IMR-90 (cell line): Measurements from ENCODE around the gene HSFX1. TPM values are rescaled to one million over a fixed set of nuclear protein-coding genes. Genes with fewer than 3 reads are reported as not detected.

Source experiments
- ATAC-seq: fragments of 200-7000 bp; cut with Tn5 transposase; 2 replicates; pipeline ENCODE4 v1.9.1; 2020; ENCODE audit warnings: low read depth, mild to moderate bottlenecking, moderate library complexity
- BruUV-seq: library from RNA; stranded (reverse); fragments of 400-500 nt; replicated peaks from 2 replicates; lab custom pipeline; 2021; lab: Mats Ljungman, UMichigan
- CTCF ChIA-PET: fragments of 300-600 bp; formaldehyde crosslinking; extraction: SDS; loops from one replicate; lab custom pipeline; 2021; ENCODE audit warnings: antibody characterized with exemption; lab: Yijun Ruan, JAX
- POLR2A ChIA-PET: fragments of 300-600 bp; sonication (Branson Sonifier 250); formaldehyde crosslinking; loops from one replicate; lab custom pipeline; 2022; ENCODE audit warnings: antibody characterized with exemption; ENCODE audit not compliant: unreplicated experiment; lab: Charles Lee
- DNase-seq: peaks from one replicate; pipeline ENCODE4 v3.0.0; 2013
- H2AFZ ChIP-seq: replicated peaks from 2 replicates; pipeline ENCODE3; 2013; ENCODE audit warnings: low read length, mild to moderate bottlenecking; ENCODE audit not compliant: poor library complexity
- H2AK5ac ChIP-seq: 2 replicates; pipeline ENCODE4 v1.6.1; 2013; ENCODE audit warnings: low read depth, low read length, inconsistent platforms
- H2AK9ac ChIP-seq: replicated peaks from 2 replicates; pipeline ENCODE3; 2013; ENCODE audit warnings: mild to moderate bottlenecking, low read depth, low read length, moderate library complexity; ENCODE audit not compliant: poor library complexity
- H2BK120ac ChIP-seq: 2 replicates; pipeline ENCODE4 v1.6.1; 2013; ENCODE audit warnings: low read depth, low read length, inconsistent platforms
- H2BK15ac ChIP-seq: 3 replicates; pipeline ENCODE4 v1.6.1; 2013; ENCODE audit warnings: low read depth, low read length, inconsistent platforms
- H2BK20ac ChIP-seq: 2 replicates; pipeline ENCODE4 v1.6.1; 2013; ENCODE audit warnings: low read depth, mild to moderate bottlenecking, inconsistent platforms, low read length, moderate library complexity
- H2BK5ac ChIP-seq: 2 replicates; pipeline ENCODE4 v1.6.1; 2013; ENCODE audit warnings: mild to moderate bottlenecking, low read depth, low read length, inconsistent platforms; ENCODE audit not compliant: poor library complexity, severe bottlenecking
- H3K14ac ChIP-seq: replicated peaks from 2 replicates; pipeline ENCODE4 v1.6.1; 2013; ENCODE audit warnings: low read depth, low read length, inconsistent platforms
- H3K18ac ChIP-seq: 2 replicates; pipeline ENCODE4 v1.6.1; 2013; ENCODE audit warnings: low read depth, low read length, control low read depth
- H3K23ac ChIP-seq: 2 replicates; pipeline ENCODE4 v1.6.1; 2013; ENCODE audit warnings: low read depth, low read length, inconsistent platforms
- H3K27ac ChIP-seq: 2 replicates; pipeline ENCODE4 v1.5.1; 2013; ENCODE audit warnings: mild to moderate bottlenecking, control low read depth, low read length; ENCODE audit not compliant: insufficient read depth
- H3K27me3 ChIP-seq: 2 replicates; pipeline ENCODE4 v1.6.1; 2013; ENCODE audit warnings: low read length; ENCODE audit not compliant: control insufficient read depth, insufficient read depth
- H3K36me3 ChIP-seq: 2 replicates; pipeline ENCODE4 v1.6.1; 2013; ENCODE audit warnings: low read length, mixed read lengths; ENCODE audit not compliant: control insufficient read depth, insufficient read depth
- H3K4ac ChIP-seq: 2 replicates; pipeline ENCODE4 v1.6.1; 2013; ENCODE audit warnings: low read depth, low read length, inconsistent platforms
- H3K4me1 ChIP-seq: 2 replicates; pipeline ENCODE4 v1.6.1; 2013; ENCODE audit warnings: low read length, mixed read lengths; ENCODE audit not compliant: control insufficient read depth, insufficient read depth
- H3K4me2 ChIP-seq: 2 replicates; pipeline ENCODE4 v1.6.1; 2013; ENCODE audit warnings: low read depth, mild to moderate bottlenecking, control low read depth, low read length, moderate library complexity
- H3K4me3 ChIP-seq: 2 replicates; pipeline ENCODE4 v1.5.1; 2013; ENCODE audit warnings: low read depth, mild to moderate bottlenecking, control low read depth, low read length, moderate library complexity; ENCODE audit not compliant: insufficient read depth
- H3K56ac ChIP-seq: 2 replicates; pipeline ENCODE4 v1.6.1; 2013; ENCODE audit warnings: low read length, inconsistent platforms; ENCODE audit not compliant: insufficient read depth; ENCODE audit errors: extremely low read depth
- H3K79me1 ChIP-seq, 2 experiments: 2 replicates each; pipeline ENCODE4 v1.6.1; 2013; ENCODE audit warnings: low read length in 2 of 2, inconsistent platforms in 1 of 2, low read depth in 1 of 2
- H3K9ac ChIP-seq: 2 replicates; pipeline ENCODE4 v1.6.1; 2013; ENCODE audit warnings: low read depth, low read length, control low read depth
- H3K9me1 ChIP-seq: 2 replicates; pipeline ENCODE4 v1.6.1; 2013; ENCODE audit warnings: low read length, inconsistent platforms; ENCODE audit not compliant: insufficient read depth
- H3K9me3 ChIP-seq: 2 replicates; pipeline ENCODE4 v1.6.1; 2013; ENCODE audit warnings: low read length; ENCODE audit not compliant: control insufficient read depth, insufficient read depth
- H4K20me1 ChIP-seq: 2 replicates; pipeline ENCODE4 v1.6.1; 2013; ENCODE audit warnings: low read length, inconsistent platforms; ENCODE audit not compliant: insufficient read depth
- H4K5ac ChIP-seq: 2 replicates; pipeline ENCODE4 v1.6.1; 2013; ENCODE audit warnings: mild to moderate bottlenecking, low read depth, low read length, control low read depth
- H4K8ac ChIP-seq, 2 experiments: 2 replicates each; pipeline ENCODE4 v1.6.1; 2013; ENCODE audit warnings: low read depth in 2 of 2, low read length in 2 of 2, control low read depth in 1 of 2, inconsistent platforms in 1 of 2
- H4K91ac ChIP-seq: 2 replicates; pipeline ENCODE4 v1.6.1; 2013; ENCODE audit warnings: low read depth, low read length, inconsistent platforms; ENCODE audit not compliant: insufficient read depth
- BHLHE40 ChIP-seq: fragments of 150-350 bp; IDR thresholded peaks from 2 replicates; pipeline ENCODE4 v1.6.1; 2016; ENCODE audit warnings: mild to moderate bottlenecking, low read depth, low read length
- CEBPB ChIP-seq: IDR thresholded peaks from 2 replicates; pipeline ENCODE4 v1.6.1; 2012; ENCODE audit warnings: low read depth, low read length, improper control_type of control experiment
- CHD1 ChIP-seq: IDR thresholded peaks from 2 replicates; pipeline ENCODE4 v1.6.1; 2012; ENCODE audit warnings: low read depth, low read length, improper control_type of control experiment
- CTCF ChIP-seq: conservative IDR thresholded peaks from 2 replicates; pipeline ENCODE4 v1.5.1; 2012; ENCODE audit warnings: mild to moderate bottlenecking, low read depth, low read length, improper control_type of control experiment
- ELK1 ChIP-seq: fragments of 150-350 bp; IDR thresholded peaks from 2 replicates; pipeline ENCODE4 v1.6.1; 2016; ENCODE audit warnings: low read depth, mild to moderate bottlenecking, low read length, moderate library complexity, borderline replicate concordance
- FOS ChIP-seq: fragments of 150-350 bp; IDR thresholded peaks from 2 replicates; pipeline ENCODE4 v1.6.1; 2016; ENCODE audit warnings: low read depth, low read length
- MAFK ChIP-seq: IDR thresholded peaks from 2 replicates; pipeline ENCODE4 v1.6.1; 2012; ENCODE audit warnings: low read depth, low read length, improper control_type of control experiment
- MAZ ChIP-seq: IDR thresholded peaks from 2 replicates; pipeline ENCODE4 v1.6.1; 2012; ENCODE audit warnings: low read depth, mild to moderate bottlenecking, low read length, improper control_type of control experiment, moderate library complexity, borderline replicate concordance
- MXI1 ChIP-seq: IDR thresholded peaks from 2 replicates; pipeline ENCODE4 v1.6.1; 2012; ENCODE audit warnings: low read depth, mild to moderate bottlenecking, low read length, moderate library complexity, borderline replicate concordance
- NFE2L2 ChIP-seq: fragments of 150-350 bp; IDR thresholded peaks from 2 replicates; pipeline ENCODE4 v1.6.1; 2016; ENCODE audit warnings: low read depth, mild to moderate bottlenecking, low read length
- POLR2A ChIP-seq: IDR thresholded peaks from 2 replicates; pipeline ENCODE4 v1.6.1; 2012; ENCODE audit warnings: mild to moderate bottlenecking, low read depth, low read length
- RAD21 ChIP-seq: IDR thresholded peaks from 2 replicates; pipeline ENCODE4 v1.6.1; 2012; ENCODE audit warnings: low read length, improper control_type of control experiment
- RCOR1 ChIP-seq: IDR thresholded peaks from 2 replicates; pipeline ENCODE4 v1.6.1; 2012; ENCODE audit warnings: mild to moderate bottlenecking, low read length, improper control_type of control experiment; ENCODE audit not compliant: insufficient replicate concordance
- RFX5 ChIP-seq: IDR thresholded peaks from 2 replicates; pipeline ENCODE4 v1.8.0; 2012; ENCODE audit warnings: low read depth, mild to moderate bottlenecking, low read length, moderate library complexity
- SMC3 ChIP-seq: fragments of 150-350 bp; IDR thresholded peaks from 2 replicates; pipeline ENCODE4 v1.6.1; 2016; ENCODE audit warnings: low read depth, mild to moderate bottlenecking, antibody characterized with exemption, low read length, moderate library complexity
- USF2 ChIP-seq: fragments of 150-350 bp; IDR thresholded peaks from 2 replicates; pipeline ENCODE4 v1.6.1; 2017; ENCODE audit warnings: mild to moderate bottlenecking, antibody characterized with exemption, low read length, low read depth
- WGBS, 2 experiments: methylation state at CpG; one replicate each; pipeline versions ENCODE4 v1.1.5 to v1.1.7; 2013; ENCODE audit warnings: missing lambda C conversion rate in 2 of 2; ENCODE audit not compliant: insufficient read length in 1 of 2; ENCODE audit errors: extremely low coverage in 2 of 2; 5-methylcytosine and 5-hydroxymethylcytosine counted together
- dilution Hi-C: fragments of 300-500 bp; cut with HindIII; formaldehyde crosslinking; loops from one replicate; pipeline ENCODE4 v1.14.3; 2018; ENCODE audit warnings: low sequenced_read_pairs; ENCODE audit not compliant: unreplicated experiment
- in situ Hi-C: fragments of 300-500 bp; cut with MboI; formaldehyde crosslinking; loops from 3 replicates; pipeline ENCODE4 v1.14.3; 2019; ENCODE audit warnings: low sequenced_read_pairs, inconsistent platforms, mixed read lengths
- intact Hi-C: fragments of 100-400 bp; cut with micrococcal nuclease; formaldehyde crosslinking; loops from 2 replicates; pipeline ENCODE4 v1.10.0; 2022
- polyA plus RNA-seq, 3 experiments: library from polyadenylated mRNA; depleted of rRNA; stranded (reverse); fragments of >200 nt; gene quantifications; 2 replicates each; pipeline ENCODE4 v1.2.3, GENCODE V29; 2012; ENCODE audit warnings: low replicate concordance in 1 of 3
- total RNA-seq: library from RNA; depleted of rRNA; stranded (reverse); fragments of >200 nt; gene quantifications from 2 replicates; pipeline ENCODE4 v1.2.3, GENCODE V29; 2012

The HSFX1 gene
- total and polyA plus RNA-seq, 2 of the 4 experiments (the other 2 are of a cell fraction), result 0.18 to 0.36 TPM

- no peak overlapping the region for H2AK5ac ChIP-seq
Observed at GRCh38 chrX:149759824-149760223, 14.0 kb upstream of the HSFX1 start.

More at GRCh38 chrX:149759824-149760223, 14.0 kb upstream of the HSFX1 start:
- no peak overlapping the region for H3K23ac ChIP-seq
- no peaks in the 10 kb centered on the region for H3K27me3 ChIP-seq
- H3K27ac ChIP-seq, result no peak overlapping the region
- ChIA-PET POLR2A (no interaction called here), CTCF (no interaction called here)
- no TSS peak for BruUV-seq
- H3K4me2 ChIP-seq, result no peak overlapping the region
- H3K9me3 ChIP-seq, result no peaks in the 10 kb centered on the region; the same call in 1 of the 2 replicates
- no peaks in the 10 kb centered on the region for H3K9me1 ChIP-seq
- no peak overlapping the region for H3K56ac ChIP-seq
- H2BK120ac ChIP-seq, result no peak overlapping the region
- in situ Hi-C loops (loop anchor here (25.0 kb wide), 1 partner anchor 102 kb away; no protein-coding TSS in a partner anchor), intact Hi-C loops (no loop called here), dilution Hi-C loops (no loop called here)
- ATAC-seq, result no peak
- H3K4ac ChIP-seq, result no peak overlapping the region
- no peak overlapping the region for H3K18ac ChIP-seq
- WGBS, 2 experiments, result no CpG with 5 or more reads among the region's 7 CpGs
- no peak overlapping the region for H4K8ac ChIP-seq
- DNase-seq, result no peak
- no peak overlapping the region for H3K14ac ChIP-seq
- no peak overlapping the region for H3K4me3 ChIP-seq
- H3K36me3 ChIP-seq, result no peaks in the 10 kb centered on the region
- TF ChIP-seq POLR2A (no peak), MAFK (no peak), BHLHE40 (no peak), RAD21 (no peak), CTCF (no peak), ELK1 (no peak), RFX5 (no peak), RCOR1 (no peak), USF2 (no peak), SMC3 (no peak), NFE2L2 (no peak), CEBPB (no peak), MAZ (no peak), MXI1 (no peak), CHD1 (no peak), FOS (no peak)
- H4K5ac ChIP-seq, result no peak overlapping the region
- no peak overlapping the region for H2BK5ac ChIP-seq
- no peak overlapping the region for H2BK15ac ChIP-seq
- H3K4me1 ChIP-seq, result no peaks in the 10 kb centered on the region
- no peak overlapping the region for H2AFZ ChIP-seq
- no peaks in the 10 kb centered on the region for H3K79me1 ChIP-seq
- H2AK9ac ChIP-seq, result no peak overlapping the region
- H2BK20ac ChIP-seq, result no peak overlapping the region
- H4K91ac ChIP-seq, result no peak overlapping the region
- no peak overlapping the region for H3K9ac ChIP-seq
- no peaks in the 10 kb centered on the region for H4K20me1 ChIP-seq
